NK-92 (cell line): ENCODE results near the gene SLAMF8.

ENCODE experiments used
- DNase-seq: peaks from one replicate; lab custom pipeline; 2025; ENCODE audit not compliant: unreplicated experiment; lab: John Stamatoyannopoulos, UW

SLAMF8 gene

GRCh38 chr1:159868766-159869165 is 42.1 kb downstream of the SLAMF8 start:
- DNase-seq: no peak

- DNase-seq: no peak
Measured at GRCh38 chr1:159869173-159869572, 42.5 kb downstream of the SLAMF8 start.

DNA sequence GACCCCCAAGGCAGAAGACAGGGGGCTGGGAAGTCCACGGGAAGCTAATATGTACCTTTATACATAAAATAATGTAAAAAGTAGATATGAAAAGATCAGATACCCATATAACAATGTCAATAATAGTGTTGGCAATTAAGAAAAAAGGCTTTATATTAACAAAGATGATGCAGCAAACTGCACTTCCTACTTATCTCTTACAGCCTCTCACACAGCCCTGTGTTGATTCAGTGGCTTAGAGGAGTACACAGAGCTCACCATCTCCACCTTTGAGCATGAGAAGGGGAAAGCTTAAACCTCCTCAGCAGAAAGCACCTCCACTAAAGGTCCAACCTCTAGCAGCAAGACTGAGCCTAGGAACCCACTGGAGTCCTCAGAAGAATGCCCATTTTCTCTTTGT is 42.9 kb downstream of the SLAMF8 start:
- no peak for DNase-seq

DNA sequence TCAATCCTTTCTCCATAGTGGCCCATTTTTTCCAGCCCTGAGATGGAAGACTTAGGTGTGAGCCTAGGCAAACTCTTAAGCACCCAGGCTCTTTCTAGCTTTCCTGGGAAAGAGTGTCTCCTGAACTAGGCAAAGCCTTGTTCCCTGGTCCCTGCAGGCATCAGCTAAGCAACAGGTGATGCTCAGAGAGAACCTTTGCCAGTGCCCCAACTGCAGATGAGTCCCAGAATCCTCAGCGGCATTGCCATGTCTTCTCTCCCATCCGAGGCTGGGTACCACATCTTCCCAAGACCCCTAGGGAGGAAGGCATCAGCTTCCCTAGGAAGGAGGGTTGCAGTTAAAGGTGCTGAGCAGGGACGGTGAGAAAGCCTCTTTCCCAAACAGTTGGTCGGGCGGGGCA is 44.0 kb downstream of the SLAMF8 start:
- no peak for DNase-seq

DNA sequence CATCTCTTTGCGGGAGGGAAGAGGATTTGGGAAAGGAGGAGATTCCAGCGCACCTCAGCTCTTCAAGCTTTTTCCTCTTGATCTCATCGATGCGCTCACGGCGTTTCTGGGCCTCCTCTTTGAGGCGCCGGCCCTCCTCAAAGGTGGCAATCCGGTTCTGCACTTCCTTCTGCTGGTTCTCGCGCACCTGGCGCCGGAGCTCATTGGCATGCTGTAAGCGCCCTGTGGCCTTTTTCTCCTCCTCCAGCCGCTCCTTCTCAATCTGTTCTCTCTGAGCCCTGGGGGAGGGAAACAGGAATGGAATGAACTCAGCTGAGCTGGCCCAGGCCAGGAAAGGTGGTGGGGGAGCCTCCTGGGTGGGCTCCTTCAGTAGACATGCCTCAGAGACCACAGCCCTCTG is 46.2 kb downstream of the SLAMF8 start:
- no peak for DNase-seq

GRCh38 chr1:159873530-159874143 is 47.0 kb downstream of the SLAMF8 start:
- DNase-seq: no peak

DNA sequence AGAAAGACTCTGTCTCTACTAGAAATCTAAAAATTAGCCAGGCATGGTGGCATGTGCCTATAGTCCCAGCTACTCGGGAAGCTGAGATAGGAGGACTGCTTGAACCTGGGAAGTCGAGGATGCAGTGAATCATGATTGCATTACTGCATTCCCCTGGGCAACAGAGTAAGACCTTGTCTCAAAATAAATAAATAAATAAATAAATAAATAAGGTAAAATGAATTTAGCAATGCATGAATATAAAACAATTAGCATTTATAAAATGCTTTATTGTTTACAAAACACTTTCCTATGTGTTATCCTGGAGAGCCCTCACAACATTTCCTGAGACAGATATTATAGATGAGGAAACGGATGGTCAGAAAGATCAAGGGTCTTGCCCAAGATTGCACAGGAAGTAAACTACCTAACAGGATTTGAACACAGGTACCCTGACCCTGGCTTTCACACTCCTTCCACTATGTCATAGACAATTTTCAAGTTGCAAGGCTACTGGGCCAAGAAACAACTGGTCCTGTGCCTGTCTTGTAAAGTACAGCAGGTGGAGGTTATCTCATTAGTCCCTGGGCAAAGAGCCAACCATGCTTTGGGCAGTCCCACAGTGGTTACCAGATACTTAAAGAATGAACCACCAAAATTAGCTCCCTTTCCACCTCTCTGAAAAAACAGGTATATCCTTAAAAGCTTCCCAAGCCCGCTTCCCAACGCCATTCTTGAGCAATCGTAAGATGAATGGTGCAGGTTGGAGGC is 51.2 kb downstream of the SLAMF8 start:
- no peak for DNase-seq

GRCh38 chr1:159879136-159879535 is 52.5 kb downstream of the SLAMF8 start:
- DNase-seq: no peak

GRCh38 chr1:159879977-159880376 is 53.3 kb downstream of the SLAMF8 start:
- no peak for DNase-seq

DNA sequence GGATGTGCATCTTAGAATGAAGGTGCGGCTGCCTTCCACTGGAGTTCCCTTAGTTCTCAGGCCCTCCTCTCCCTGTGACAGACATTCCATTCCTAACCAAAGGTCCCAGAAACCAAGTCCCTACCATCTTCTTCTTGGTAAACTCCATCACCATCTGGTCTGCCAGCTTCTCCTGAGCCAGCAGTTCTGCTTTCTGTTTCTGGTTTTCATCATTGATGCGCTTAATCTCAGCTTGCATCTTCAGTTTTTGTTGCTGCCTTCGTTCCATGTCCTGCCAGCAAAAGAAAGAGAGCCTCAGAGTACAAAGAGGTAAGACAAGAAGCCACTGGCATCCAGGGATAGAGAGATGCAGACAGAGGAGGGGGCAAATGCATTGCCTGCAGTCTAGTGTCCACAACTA is 53.8 kb downstream of the SLAMF8 start:
- no peak for DNase-seq

DNA sequence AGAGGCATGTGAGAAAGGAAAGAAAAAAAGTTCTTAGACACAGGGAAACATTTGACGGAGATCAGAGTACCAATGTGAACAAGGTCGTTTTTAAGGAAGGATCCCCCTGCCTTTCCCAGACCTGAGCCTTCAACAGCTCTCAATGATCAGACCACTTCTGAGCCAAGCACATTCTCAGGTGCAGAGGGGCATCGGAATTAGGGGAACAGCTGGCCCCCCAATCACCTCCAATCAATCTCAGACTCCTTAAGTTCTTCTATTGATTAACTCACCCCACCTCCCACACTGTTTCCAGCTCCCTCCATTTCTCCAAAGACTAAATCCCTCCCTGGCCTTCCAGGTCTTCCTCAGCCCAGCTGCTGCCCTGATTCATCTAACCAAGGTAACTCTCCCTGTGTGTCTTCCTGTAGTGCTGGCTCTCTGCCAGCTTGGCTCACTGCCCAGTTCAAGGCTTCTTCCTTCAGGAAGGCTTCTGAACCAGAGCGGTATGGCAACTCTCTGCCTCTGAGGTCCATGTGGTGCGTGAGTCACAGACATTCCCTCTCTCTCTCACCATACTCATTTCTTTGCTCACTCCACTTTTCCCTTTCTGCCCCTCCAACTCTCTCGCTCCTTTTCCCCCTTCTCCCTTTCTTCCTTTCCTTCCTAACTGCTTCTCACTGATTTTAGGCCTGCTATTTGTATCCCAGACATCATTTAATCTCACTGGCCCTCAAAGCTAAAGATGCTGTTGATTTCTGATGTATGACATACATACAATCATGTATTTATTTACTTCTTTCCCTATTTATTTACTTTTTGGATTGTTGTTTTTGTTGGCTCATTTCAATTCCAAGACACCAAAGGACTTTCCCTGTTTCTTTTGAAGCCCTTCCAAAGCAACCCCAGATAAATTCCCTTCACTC is 55.2 kb downstream of the SLAMF8 start:
- DNase-seq: no peak

- no peak for DNase-seq
Measured at GRCh38 chr1:159882527-159882862, 55.8 kb downstream of the SLAMF8 start.

DNA sequence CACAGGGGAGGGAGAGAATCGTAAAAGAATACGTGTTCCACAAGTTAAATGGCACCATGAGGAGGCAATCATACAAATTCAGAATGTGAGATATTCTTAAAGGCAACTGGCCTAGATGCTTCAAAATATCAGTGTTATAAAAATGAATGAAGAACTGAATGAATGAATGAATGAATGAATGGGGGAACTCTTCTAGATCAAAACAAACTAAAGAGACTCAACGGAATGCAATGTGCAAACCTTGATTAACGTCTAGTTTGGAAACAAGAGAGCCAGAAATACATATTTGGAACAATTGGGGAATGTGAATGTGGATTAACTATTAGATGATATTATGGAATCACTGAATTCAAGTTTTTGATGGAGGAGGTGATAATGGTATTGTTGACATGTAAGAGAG is 56.5 kb downstream of the SLAMF8 start:
- no peak for DNase-seq

- no peak for DNase-seq
Measured at GRCh38 chr1:159884296-159884695, 57.6 kb downstream of the SLAMF8 start.
